ENCODE measurements around the gene NDUFA12.
"Not testable (repeated sequence)": the region's sequence is repeated elsewhere in the genome, so short reads cannot be mapped to it uniquely, and the experiment has no call there.

The NDUFA12 gene

DNA sequence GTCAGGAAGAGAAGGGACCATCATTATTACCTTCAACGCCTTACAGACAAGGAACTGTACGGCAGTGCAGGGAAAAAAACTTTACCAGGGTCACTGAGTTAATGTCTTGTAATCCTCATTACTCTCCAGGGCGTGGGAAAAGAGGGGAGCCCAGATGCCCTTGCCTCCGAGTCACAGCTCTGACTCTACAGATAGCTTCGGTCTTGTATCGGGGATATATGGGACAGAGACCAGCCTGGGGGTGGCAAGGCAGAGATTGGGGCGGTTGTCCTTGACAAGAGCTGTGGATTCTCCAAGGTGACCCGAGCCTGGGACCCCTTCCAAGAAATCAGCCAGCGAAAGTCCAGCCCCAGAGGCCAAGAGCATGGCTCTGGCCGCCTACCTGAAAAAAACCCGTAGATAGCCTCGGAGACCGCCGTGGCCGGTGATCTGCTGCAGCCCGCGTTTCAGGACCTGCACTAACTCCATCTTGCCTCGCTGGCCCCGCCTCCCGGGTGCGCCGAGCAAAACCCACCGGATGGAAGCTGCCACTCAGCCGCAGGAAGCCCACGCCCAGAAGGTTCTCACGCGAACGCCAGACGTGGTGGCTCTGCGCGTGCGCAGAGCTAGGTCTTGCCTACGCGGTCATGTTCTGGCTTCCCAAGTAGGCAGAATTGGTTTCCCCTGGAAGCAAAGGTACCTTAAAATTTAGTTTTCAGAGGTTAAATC is at the start of gene NDUFA12:
Gene NDUFA12, minus strand, starts transcription at position 485 of the 708 bp plus-strand sequence. Its CDS starts 17 bp downstream, at position 468.
- peak; percentile 91 for DNase-seq (ENCODE audit: low read depth)

DNA sequence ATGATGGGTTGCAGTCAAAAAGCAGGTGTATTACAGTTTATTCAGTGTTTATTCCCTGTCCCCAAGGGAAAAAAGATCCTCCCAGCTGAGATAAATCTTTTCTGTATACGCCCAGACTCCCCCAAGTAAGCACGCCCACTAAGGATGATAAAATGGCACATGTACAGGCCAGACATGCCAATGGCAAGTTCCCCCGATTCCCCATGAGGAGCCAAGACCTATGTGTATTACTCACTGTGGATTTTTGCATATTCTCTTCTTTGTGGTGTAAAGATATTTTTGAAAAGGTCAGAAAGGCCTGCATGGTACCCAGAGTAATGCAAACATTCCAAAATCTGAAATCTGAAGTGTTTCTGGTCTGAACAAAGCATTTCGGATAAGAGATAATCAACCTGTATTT is 47.7 kb upstream of the NDUFA12 start:
- DNase-seq (ENCODE audit: low read depth), result no peak

DNA sequence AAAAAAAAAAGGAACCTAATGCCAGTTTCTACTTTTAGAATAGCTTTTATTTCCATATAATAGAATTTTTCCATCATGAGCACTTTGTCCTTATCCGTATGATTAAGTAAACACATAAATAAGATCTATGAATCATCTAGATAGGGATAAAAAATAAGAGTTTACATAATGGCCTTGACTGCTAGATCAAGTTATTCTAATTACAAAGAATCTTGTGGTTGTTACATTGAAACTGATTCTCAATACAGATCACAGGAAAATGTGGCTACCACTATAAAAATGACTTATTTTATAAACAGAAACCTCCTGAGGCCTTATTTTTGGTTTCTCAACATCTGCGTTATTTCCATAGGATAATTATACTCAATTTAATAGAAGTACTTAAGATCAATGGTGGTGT is 34.4 kb upstream of the NDUFA12 start:
- no peak for DNase-seq (ENCODE audit: low read depth)

DNA sequence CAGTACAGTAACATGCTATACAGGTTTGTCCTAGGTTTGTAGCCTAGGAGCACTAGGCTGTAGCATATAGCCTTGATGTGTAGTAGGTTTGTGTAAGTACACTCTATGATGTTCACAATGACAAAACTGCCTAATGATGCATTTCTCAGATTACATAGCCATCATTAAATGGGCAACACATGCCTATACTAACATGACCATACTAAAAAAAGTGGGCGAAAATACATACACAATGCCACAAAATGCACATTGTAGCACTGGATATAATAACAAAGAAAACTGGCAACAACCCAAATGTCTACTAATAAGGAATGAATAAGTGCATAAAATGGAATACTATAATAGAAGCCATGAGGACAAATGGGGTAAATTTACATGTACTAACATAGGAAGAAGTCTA is 31.3 kb upstream of the NDUFA12 start:
- no peak for DNase-seq (ENCODE audit: low read depth)

DNA sequence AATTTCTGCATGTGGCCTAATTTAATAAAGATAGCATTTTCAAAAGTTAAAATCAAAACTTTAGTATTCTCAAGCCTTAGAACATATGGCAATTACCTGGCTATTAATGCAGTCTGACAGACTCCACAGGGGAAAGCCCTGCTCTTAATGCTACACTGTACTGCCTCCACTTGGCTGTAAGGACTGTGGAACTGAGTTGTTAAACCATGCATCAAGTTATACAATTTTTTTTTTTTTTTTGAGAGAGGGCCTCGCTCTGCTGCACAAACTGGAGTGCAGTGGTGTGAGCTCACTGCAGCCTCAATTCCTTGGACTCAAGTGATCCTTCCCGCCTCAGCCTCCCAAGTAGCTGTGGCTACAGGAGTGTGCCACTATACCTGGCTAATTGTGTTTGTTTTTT is 19.0 kb upstream of the NDUFA12 start:
- DNase-seq (ENCODE audit: low read depth), result no peak

DNA sequence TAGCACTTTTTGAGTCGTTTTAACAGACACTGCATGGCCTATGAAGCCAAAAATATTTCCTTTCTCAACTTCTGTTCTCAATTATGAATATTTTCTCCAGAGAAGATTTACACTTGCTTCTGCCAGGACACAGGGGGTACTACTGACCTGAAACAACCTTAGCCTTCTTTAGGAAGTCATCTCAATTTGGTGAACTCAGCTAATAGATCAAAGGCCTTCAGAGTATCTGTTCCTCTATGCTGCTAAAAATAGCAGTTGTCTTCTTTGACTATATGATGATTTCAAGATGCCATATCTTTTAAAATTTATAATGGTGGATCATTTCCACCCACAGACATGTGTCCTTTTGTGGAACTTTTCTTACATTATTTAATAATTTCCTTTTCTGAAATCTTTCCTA is 14.0 kb upstream of the NDUFA12 start:
- no peak for DNase-seq (ENCODE audit: low read depth)

DNA sequence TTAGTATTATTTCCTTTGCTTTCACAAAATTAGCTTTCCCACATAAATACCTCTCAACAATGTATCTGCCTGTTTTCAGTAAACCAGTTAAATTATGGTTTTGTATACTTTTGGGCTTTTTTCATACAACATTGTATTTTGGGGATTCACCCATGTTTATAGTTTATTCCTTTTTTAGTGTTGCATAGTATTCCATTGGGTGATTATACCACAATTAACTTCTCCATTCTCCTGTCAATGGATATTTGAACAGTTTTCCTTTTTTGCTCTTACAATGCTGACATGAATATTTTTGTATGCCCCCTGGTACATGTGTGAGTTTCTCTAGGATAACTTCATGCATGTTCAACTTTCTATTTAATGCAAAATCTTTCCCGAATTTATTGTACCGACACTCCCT is 12.6 kb upstream of the NDUFA12 start:
- DNase-seq (ENCODE audit: low read depth), result no peak

DNA sequence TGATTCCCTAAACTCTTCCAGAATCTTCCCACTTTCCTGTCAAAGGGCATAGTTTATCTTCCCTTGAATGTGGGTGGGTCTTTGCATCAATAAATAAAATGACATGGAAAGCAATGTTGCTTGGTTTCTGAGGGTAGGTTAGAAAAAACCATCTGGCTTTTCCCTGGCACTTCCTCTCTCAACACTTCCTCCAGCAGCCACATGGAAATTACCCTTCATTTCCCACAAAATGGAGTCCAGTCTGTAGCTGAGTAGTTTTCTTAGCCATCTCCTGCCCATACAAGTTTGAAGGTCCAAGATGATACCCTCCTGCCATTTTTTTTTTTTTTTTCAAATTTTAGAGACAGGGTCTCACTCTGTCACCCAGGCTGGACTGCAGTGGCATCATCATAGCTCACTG is 11.1 kb upstream of the NDUFA12 start:
- DNase-seq (ENCODE audit: low read depth), result no peak

DNA sequence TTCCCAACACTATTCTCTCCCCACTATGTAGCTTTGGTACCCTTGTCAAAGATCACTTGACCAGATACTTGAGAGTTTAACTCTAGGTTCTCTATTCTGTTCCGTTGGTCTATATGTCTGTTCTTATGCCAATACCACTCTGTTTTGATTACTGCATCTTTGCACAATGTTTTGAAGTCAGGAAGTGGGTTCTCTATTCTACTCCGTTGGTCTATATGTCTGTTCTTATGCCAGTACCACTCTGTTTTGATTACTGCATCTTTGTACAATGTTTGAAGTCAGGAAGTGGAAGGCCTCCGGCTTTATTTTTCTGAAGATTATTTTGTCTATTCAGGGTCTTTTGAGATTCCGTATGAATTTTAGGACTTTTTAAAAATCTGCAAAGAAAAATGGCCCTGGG is 2.7 kb upstream of the NDUFA12 start:
- DNase-seq (ENCODE audit: low read depth), result no peak

DNA sequence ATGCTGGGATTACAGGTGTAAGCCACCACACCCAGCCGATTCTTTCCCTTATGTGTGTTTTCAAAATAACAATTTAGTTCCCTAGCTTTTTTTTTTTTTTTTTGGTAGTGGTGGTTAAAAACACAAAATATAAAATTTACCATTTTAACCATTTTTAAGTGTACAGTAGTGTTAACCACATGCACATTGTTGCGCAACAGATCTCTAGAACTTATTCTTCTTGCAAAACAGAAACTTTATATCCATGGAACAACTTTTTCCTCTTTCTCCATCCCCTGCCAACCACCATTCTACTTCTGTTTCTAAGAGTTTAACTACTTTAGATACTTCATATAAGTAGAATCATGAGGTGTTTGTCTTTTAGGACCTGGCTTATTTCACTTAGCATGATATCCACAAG is 1.1 kb upstream of the NDUFA12 start:
- no peak for DNase-seq (ENCODE audit: low read depth)

DNA sequence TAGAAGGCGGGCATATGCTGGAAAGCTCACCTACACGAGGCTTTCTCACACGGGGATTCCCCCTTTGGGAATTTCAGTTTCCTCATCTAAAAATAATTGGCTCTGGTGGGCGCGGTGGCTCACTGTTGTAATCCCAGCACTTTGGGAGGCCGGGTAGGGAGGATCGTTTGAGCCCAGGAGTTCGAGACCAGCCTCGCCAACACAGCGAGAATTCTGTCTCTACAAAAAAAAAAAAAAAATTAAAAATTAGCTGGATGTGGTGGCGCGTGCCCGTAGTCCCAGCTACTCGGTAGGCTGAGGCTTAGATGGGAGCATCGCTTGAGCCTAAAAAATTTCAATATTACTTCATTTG is 400 bp upstream of the NDUFA12 start:
- DNase-seq (ENCODE audit: low read depth), result no peak

DNA sequence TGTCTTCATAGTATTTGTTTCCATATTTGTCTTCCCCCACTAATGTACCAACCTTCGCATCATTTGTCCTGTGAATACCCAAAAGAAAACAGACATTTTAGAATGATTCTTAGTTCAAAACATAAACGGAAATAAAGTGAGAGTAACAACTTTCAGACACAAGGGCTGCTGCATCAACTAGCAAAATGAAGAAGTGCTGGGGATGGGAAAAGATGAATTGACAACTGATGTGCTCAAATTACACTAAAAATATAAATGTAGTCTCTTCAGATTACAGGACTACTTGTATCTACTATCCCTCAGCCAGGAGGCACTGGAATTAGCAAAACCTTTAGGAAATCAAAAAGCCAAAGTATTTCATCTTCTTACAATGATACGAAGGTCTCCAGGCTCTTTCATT is 743 bp downstream of the NDUFA12 start:
- DNase-seq (ENCODE audit: low read depth), result no peak

DNA sequence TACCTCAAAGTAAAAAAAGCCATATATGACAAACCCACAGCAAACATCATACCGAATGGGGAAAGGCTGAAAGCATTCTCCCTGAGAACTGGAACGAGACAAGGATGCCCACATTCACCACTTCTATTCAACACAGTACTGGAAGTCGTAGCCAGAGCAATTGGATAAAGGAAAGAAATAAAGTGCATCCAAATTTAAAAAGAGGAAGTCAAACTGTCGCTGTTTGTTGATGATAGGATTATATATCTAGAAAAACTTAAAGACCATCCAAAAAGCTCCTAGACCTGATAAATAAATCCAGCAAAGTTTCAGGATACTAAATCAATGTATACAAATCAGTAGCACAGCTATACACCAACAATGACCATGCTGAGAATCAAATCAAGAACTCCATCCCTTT is 5.2 kb downstream of the NDUFA12 start:
- DNase-seq (ENCODE audit: low read depth), result no peak

DNA sequence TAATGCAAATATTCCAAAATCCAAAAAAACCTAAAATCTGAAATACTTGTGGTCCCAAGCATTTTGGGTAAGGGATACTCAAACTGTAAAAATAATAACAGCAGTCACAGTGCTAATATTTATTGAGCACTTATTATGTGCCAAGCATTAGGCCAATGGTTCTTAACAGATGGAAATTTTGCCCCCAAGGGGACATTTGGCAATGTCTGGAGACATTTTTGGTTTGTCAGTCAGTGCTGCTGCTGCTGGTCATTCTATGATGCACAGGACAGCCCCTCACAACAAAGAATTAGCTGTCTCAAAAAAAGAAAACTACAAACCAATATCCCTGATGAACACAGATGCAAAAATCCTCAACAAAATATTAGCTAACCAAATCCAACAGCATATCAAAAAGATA is 5.8 kb downstream of the NDUFA12 start:
- DNase-seq (ENCODE audit: low read depth), result no peak

DNA sequence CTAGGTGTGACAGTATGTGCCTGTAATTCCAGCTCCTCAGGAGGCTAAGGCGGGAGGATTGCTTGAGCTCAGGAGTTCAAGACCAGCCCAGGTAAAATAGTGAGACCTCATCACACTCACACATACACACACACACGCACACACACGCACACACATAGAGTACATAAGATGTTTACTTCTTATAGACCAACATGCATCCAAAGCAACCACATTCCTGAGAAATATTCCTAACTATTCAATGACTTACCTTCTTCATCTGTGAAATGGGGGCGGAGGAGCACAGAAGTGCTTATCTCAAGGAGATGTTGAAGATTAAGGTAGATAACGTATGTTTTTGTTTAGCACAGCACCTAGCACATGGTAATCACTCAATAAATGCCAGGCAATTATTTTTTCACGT is 6.4 kb downstream of the NDUFA12 start:
- DNase-seq (ENCODE audit: low read depth), result no peak

DNA sequence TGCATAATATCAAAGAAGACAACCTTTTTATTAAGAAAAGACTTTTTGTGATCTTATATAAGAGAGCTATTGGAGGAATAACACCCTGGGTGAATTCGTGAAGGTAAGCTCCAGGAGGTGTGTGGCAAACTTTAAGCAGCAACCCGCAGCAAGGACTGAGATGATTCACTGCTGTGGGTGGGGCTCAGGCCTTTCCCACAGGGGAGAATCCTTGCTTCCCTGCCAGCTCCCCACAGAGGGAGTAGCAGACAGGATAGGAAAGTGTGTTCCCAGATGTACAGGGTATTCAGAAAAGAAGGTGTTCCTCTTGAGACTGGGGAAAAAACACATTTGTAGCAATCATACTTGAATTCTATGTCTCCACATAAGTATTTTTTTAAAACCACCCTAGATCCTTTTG is 9.2 kb downstream of the NDUFA12 start:
- DNase-seq (ENCODE audit: low read depth), result no peak

DNA sequence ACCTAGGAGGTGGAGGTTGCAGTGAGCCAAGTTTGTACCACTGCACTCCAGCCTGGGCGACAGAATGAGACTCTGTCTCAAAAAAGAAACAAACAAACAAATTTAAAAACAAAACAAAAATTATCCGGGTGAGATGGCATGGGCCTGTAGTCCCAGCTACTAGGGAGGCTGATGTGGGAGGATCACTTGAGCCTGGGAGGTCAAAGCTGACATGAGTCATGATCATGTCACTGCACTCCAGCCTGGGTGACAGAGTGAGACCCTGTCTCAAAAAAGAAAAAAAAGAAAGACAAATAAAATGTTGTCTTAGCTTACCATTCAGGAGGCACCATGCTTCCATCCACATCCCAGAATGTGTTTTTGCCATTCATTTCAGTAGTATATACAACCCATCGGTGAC is 9.6 kb downstream of the NDUFA12 start:
- DNase-seq (ENCODE audit: low read depth), result not testable (repeated sequence)

DNA sequence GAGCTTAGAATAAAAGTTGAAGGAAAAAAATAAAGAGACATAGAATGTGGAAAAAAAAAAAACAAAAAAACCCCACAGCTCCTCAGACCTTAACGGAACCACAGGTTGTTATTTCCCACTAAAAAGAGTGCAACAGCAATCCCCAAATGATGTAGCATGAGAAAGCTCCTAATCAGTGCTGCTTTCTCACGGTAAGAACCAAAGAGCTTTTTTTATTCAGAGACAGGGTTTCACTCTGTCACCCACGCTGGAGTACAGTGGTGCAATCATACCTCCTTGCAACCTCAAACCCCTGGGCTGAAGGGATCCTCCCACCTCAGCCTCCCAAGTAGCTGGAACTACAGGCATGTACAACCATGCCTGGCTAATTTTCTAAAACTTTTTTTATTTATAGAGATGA is 13.3 kb downstream of the NDUFA12 start:
- DNase-seq (ENCODE audit: low read depth), result no peak

DNA sequence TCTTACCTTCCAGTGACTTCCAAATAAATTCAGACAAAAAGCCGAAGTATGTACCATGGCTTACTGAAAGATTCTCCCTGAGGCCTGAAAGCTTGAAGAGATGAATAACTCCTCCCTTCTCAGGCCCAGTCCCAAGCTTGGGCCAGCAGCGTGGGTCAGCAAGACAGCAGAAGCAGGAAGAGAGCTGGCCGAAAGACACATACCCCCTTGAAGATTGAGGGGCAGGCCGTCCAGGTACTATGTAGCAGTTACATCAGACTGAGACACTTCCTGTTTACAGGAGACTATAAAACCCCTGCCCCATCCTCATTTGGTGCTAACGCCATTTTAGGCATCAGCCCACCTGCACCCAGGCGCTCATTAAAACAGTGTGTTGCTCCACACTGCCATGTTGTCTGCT is 15.0 kb downstream of the NDUFA12 start:
- DNase-seq (ENCODE audit: low read depth), result no peak

DNA sequence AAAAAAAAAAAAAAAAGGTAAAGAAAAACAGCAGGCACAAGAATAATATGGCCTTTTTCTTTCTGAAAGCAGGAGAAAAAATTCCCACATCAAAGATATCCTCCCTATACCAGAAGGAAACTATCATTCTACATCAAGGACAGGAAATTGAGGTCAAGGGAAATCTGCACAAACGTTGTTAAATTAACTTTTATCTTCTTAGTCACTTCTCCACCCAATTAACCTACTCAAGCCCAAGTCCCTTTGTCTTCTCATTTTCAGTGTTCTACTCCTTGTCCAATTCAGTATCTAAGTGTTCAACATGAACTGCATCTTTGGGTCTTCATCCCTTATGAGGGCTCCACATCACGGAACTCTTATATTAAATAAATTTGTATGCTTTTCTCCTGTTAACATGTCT is 15.7 kb downstream of the NDUFA12 start:
- DNase-seq (ENCODE audit: low read depth), result no peak

DNA sequence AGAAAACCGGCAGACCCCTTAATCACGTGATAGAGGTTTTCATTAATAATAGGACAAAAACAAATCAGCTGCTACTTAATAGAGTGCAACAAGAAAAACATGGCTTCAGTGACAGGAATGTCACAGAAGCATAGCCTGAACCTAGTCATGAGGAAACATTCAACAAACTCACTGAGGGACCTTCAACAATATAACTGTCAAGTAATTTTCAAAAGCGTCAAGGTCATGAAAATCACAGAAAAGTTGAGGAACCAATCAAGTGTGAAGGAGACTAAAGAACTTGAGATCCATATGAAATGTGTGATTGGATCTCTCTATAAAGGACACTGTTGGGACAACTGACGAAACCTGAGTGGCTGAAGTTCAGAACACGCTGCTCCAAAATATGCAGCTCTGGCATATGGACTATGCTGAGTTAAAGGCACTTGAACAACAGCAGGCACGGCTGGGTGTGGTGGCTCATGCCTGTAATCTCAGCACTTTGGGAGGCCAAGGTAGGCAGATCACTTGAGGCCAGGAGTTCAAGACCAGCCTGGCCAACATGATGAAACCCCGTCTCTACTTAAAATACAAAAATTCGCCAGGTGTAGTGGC is 16.3 kb downstream of the NDUFA12 start:
- DNase-seq (ENCODE audit: low read depth), result no peak

DNA sequence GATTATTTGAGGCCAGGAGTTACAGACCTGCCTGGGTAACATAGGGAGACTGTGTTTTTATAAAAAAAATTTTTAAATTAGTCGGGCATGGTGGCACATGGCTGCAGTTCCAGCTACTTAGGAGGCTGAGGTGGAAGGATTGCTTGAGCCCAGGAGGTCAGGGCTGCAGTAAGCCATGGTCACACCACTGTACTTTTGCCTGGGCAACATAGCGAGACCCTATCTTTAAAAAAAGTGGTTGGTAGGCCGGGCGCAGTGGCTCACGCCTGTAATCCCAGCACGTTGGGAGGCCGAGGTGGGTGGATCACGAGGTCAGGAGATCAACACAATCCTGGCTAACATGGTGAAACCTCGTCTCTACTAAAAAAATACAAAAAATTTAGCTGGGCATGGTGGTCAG is 18.4 kb downstream of the NDUFA12 start:
- not testable (repeated sequence) for DNase-seq (ENCODE audit: low read depth)

DNA sequence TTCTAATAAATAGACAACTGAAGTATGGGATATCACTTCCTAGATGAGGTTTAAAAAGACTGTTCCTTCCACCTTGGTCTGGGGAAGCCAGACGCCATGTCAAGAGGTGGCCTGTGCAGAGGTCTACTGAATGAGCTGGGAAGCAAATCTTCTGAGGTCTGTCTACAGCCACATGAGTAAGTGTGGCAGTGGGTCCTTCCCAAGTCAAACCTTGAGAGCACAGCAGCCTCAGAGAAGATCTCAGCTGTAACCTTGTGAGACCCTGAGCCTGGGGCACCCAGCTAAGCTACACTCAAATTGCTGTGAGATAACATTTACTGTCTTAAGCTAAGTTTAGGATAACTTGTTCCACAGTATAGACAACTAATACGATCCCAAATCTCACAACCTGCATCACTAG is 20.2 kb downstream of the NDUFA12 start:
- DNase-seq (ENCODE audit: low read depth), result no peak

DNA sequence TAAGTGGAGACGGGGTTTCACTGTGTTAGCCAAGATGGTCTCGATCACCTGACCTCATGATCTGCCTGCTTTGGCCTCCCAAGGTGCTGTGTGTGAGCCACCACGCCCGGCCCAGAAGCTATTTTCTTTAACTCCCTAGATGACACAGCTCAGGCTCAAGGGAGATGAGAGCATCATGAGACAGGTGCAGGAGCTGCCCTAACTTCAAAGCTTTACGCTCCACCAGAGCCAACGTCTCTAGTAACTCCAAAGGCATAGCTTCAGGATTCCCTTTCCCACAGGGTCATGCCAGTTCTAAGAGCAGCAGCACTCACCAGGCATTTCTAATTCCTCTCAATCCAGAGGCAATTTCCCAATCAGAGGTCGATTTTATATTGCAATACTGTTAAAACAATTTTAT is 21.0 kb downstream of the NDUFA12 start:
- no peak for DNase-seq (ENCODE audit: low read depth)
